Psoas muscle (tissue), 8 donors: ENCODE data around the gene ZNF496. TPM values are rescaled to one million over a fixed set of nuclear protein-coding genes. Genes with fewer than 3 reads are reported as not detected.

Experiments used
- ATAC-seq, 4 donors: fragments of 200-7000 bp; cut with Tn5 transposase; one replicate each; pipeline ENCODE4 v1.9.1; 2020; ENCODE audit warnings: moderate library complexity in 3 of 4, mild to moderate bottlenecking in 2 of 4
- DNase-seq, 2 donors: peaks; one replicate each; pipeline ENCODE4 v3.0.0-alpha.2; 2020
- H3K27ac ChIP-seq: fragments of 200-600 bp; one replicate; pipeline ENCODE4 v1.8.0; 2022
- H3K27me3 ChIP-seq, 3 donors: fragments of 200-600 bp in 1 of 3; one replicate each; pipeline versions ENCODE4 v1.6.1 to v1.8.0; 2013 to 2022; ENCODE audit warnings: low read length in 2 of 3, mild to moderate bottlenecking in 2 of 3, moderate library complexity in 1 of 3; ENCODE audit not compliant: insufficient read depth in 3 of 3
- H3K36me3 ChIP-seq, 2 donors: fragments of 200-600 bp in 1 of 2; one replicate each; pipeline versions ENCODE4 v1.6.1 to v1.8.0; 2013 to 2022; ENCODE audit warnings: low read depth in 1 of 2, mild to moderate bottlenecking in 1 of 2, moderate library complexity in 1 of 2; ENCODE audit not compliant: insufficient read depth in 1 of 2
- H3K4me1 ChIP-seq: fragments of 200-600 bp; one replicate; pipeline ENCODE4 v1.8.0; 2022
- H3K4me3 ChIP-seq: fragments of 200-600 bp; one replicate; pipeline ENCODE4 v1.8.0; 2022; ENCODE audit warnings: mild to moderate bottlenecking
- H3K9me3 ChIP-seq: fragments of 200-600 bp; one replicate; pipeline ENCODE4 v1.8.0; 2022
- WGBS, 3 donors: extraction: QIAGEN DNeasy Blood & Tissue Kit; methylation state at CpG; one replicate each; pipeline versions ENCODE4 v1.1.6 to v1.1.7; 2013; 5-methylcytosine and 5-hydroxymethylcytosine counted together
- intact Hi-C, 2 donors: fragments of 100-400 bp; cut with DNase I; formaldehyde crosslinking; loops; one replicate each; pipeline versions ENCODE4 v1.11.0 to v1.14.2; 2022
- polyA plus RNA-seq, 3 donors: library from polyadenylated mRNA; stranded (reverse); fragments of 200-250 nt; gene quantifications; one replicate each; pipeline ENCODE4 v1.2.3, GENCODE V29; 2013
- total RNA-seq, 4 donors: library from RNA; stranded (reverse); fragmentation: NEBNext Ultra II Directional in 2 of 4; extraction: Animal tissue kit (Norgen Biotek cat#: 25700) in 2 of 4; gene quantifications; one replicate each; pipeline versions ENCODE4 v1.2.1 to v1.2.4, GENCODE V29; 2021 to 2023
- TF ChIP-seq, protein P1 (sequence below): fragments of 200-600 bp; IDR thresholded peaks from one replicate; pipeline ENCODE4 v1.8.0; 2022; ENCODE audit warnings: antibody characterized with exemption
- donor health status: healthy with polysubstance abuse.
- donor health status: DM: no; HTN: no; CAD: no; lungs with moderate emphysema.
- donor health status: Bipolar disorder and iron deficiency.
- donor health status: healthy.
- donor health status: DM: yes; HTN: yes; CAD: no.
- donor health status: DM: no; HTN: no; CAD: no.
- donor health status: DM: no; HTN: no; CAD: no.
- donor health status: DM: yes; HTN: yes; CAD: no.

ZNF496 gene
- total and polyA plus RNA-seq, 7 donors, result 4.3 to 24.2 (median 19.5) TPM

DNA sequence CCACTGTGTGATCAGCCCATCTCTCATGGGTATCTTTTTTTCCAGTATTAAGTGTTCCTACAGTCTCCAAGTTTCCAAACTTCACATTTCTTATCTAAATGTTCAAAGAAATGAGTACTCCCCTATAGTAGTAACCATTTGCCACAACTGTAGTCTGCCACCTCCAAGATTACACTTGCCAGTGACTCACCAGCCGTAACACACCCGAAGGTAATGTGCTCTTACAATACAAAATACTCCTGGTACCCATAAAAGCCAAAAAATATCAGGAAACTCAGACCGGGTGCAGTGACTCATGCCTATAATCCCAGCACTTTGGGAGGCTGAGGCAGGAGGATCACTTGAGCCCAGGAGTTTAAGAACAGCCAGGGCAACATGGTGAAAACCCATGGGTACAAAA is 20.5 kb upstream of the ZNF496 start:
- Histone ChIP-seq H3K9me3 (no peaks in the 10 kb centered on the region), H3K36me3 (no peaks in the 10 kb centered on the region), H3K27me3 (peaks cover 0 to 2% (median 0%) of the 10 kb centered on the region in 3 donors), H3K27ac (no peak overlapping the region), H3K4me1 (no peaks in the 10 kb centered on the region), H3K4me3 (no peak overlapping the region)
- ATAC-seq (no peak), DNase-seq (no peak)
- WGBS, 3 donors, result 89 to 91% (median 90%) methylated on average over 3 of the region's 3 CpGs
- TF ChIP-seq, protein P1, sequence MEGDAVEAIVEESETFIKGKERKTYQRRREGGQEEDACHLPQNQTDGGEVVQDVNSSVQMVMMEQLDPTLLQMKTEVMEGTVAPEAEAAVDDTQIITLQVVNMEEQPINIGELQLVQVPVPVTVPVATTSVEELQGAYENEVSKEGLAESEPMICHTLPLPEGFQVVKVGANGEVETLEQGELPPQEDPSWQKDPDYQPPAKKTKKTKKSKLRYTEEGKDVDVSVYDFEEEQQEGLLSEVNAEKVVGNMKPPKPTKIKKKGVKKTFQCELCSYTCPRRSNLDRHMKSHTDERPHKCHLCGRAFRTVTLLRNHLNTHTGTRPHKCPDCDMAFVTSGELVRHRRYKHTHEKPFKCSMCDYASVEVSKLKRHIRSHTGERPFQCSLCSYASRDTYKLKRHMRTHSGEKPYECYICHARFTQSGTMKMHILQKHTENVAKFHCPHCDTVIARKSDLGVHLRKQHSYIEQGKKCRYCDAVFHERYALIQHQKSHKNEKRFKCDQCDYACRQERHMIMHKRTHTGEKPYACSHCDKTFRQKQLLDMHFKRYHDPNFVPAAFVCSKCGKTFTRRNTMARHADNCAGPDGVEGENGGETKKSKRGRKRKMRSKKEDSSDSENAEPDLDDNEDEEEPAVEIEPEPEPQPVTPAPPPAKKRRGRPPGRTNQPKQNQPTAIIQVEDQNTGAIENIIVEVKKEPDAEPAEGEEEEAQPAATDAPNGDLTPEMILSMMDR, result no peak
- intact Hi-C loops, result no loop called here

DNA sequence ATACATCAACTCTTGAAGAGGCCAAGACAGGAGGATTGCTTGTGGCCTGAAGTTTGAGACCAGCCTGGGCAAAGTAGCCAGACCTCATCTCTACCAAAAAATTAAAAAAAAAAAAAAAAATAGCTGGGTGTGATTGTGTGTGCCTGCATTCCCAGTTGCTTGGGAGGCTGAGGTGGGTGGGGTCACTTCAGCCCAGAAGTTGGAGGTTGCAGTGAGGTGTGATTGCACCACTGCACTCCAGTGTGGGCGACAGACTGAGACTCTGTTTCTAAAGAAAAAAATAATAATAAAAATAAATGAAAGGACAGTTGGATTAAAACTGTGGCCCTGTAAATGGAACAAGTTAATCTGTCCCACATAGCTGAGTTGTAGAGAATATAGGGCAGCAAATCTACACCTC is 18.9 kb upstream of the ZNF496 start:
- 83 to 96% (median 93%) methylated on average over 1 of the region's 1 CpG for WGBS, 3 donors
- H3K4me1 ChIP-seq, result no peaks in the 10 kb centered on the region
- intact Hi-C loops, result no loop called here
- H3K27ac ChIP-seq, result no peak overlapping the region
- no peaks in the 10 kb centered on the region for H3K9me3 ChIP-seq
- peaks cover 0 to 2% (median 0%) of the 10 kb centered on the region in 3 donors for H3K27me3 ChIP-seq
- H3K4me3 ChIP-seq, result no peak overlapping the region
- TF ChIP-seq, protein P1, result no peak
- no peaks in the 10 kb centered on the region for H3K36me3 ChIP-seq
- ATAC-seq (no peak), DNase-seq (no peak)

DNA sequence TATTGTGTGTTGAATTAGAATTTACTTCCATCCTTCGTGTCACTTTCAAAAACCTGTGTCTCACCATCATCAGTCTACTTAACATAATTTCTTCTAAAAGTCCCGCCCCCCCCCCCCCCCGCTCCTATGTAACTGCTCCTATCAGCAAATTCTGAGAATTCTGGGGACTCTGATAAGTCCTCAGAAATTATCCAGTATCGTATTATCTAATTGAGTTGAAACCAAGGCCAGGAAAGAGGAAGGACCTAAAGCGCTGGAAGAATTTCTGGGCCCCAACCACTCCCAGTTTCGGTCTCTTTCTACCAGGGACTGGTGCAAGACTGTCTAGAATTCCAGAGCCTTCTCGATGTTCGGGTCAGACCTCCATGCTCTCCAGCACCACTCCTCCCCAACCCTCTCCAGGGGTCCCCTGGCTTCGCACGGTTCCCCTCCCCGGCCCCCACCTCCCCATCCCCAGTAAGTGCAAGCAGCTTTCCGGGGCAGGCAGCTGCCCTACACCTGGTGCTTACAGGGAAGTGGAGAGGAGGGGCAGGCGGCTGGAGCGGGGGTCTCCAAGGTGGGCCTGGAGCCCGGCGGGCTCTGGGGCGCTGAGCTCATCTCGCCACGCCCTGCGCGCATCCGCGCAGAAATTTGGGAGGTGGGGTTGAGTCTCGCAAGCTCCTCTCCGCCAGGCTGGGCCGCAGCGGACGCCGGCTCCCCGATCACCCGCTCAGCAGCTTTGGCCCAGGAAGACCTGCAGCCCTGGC is 16.0 kb upstream of the ZNF496 start:
- intact Hi-C loops, result no loop called here
- peak in 1 of 2 donors; percentile 19 for DNase-seq
- Histone ChIP-seq H3K36me3 (no peaks in the 10 kb centered on the region), H3K4me3 (peak overlapping the region; percentile 39), H3K9me3 (no peaks in the 10 kb centered on the region), H3K27me3 (peaks cover 0 to 2% (median 0%) of the 10 kb centered on the region in 3 donors), H3K27ac (no peak overlapping the region), H3K4me1 (no peaks in the 10 kb centered on the region)
- 15 to 21% (median 19%) methylated on average over 30 to 31 of the region's 31 CpGs for WGBS, 3 donors
- ATAC-seq, result peak in 1 of 4 donors; percentile 21
- TF ChIP-seq, protein P1, result no peak

DNA sequence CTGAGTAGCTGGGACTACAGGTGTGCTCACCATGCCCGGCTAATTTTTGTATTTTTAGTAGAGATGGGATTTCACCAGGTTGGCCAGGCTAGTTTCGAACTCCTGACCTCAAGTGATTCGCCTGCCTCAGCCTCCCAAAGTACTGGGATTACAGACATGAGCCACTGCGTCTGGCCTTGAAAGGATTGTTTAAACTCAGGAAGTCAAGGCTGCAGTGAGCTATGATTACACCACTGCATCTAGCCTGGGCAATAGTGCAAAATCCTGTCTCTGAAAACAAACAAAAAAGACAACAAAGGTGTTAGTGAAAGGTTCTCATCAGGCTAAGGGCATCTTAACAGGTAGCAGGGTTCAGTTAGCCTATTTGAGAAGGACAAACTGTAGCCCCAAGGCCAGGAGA is 14.2 kb upstream of the ZNF496 start:
- Histone ChIP-seq H3K36me3 (peaks cover 0 to under 1% of the 10 kb centered on the region in 2 donors), H3K27ac (no peak overlapping the region), H3K9me3 (no peaks in the 10 kb centered on the region), H3K4me3 (no peak overlapping the region), H3K27me3 (peaks cover 0 to 2% (median 0%) of the 10 kb centered on the region in 3 donors), H3K4me1 (no peaks in the 10 kb centered on the region)
- intact Hi-C loops, result no loop called here
- ATAC-seq, result no peak
- DNase-seq, result no peak
- TF ChIP-seq, protein P1, result no peak
- WGBS, 3 donors, result 89 to 96% (median 91%) methylated on average over 4 of the region's 4 CpGs
